ENCODE data around the gene USP24. TPM values are rescaled to one million over a fixed set of nuclear protein-coding genes. Genes with fewer than 3 reads are reported as not detected.

The USP24 gene
- total and polyA plus RNA-seq, 2 donors (not counting 3 experiments of a cell fraction or from before 2014, with no cell fraction given) = 8.2 to 30.0 TPM

DNA sequence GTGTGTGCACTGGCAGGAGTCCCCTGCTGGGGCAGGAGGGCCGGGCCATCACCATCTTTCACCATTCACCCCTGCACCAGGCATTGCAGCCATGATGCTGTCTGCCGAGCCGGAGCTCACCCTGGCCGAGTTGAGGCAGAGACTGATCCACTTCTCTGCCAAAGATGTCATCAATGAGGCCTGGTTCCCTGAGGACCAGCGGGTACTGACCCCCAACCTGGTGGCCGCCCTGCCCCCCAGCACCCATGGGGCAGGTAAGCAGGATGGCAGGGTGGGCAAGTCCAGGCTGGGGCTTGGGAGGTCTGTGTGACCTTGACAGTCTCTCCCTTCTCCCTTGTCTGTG, 157.2 kb downstream of the USP24 start:
- POLR2A ChIA-PET = no interaction called here
- no peaks in the 10 kb centered on the region for H3K9me3 ChIP-seq (replicated peaks; ENCODE audit: control insufficient read depth, insufficient read depth, low read length)
- no peak overlapping the region for H3K27ac ChIP-seq (ENCODE audit: insufficient read depth, low read depth, low read length)
- CTCF ChIA-PET = interaction anchor here (1.2 kb wide), 1 partner anchor 9 kb away, joined by 4 read pairs; no protein-coding TSS in a partner anchor
- H3K4me2 ChIP-seq (ENCODE audit: insufficient read depth, low read length) = no peak overlapping the region
- H3K9me1 ChIP-seq (replicated peaks; ENCODE audit: control insufficient read depth, extremely low read depth, insufficient read depth, low read length) = no peaks in the 10 kb centered on the region
- H3K4me1 ChIP-seq (ENCODE audit: control insufficient read depth, extremely low read depth, insufficient read depth, low read length) = no peaks in the 10 kb centered on the region
- no peak for FAIRE-seq
- no peak overlapping the region for H3K4me3 ChIP-seq (replicated peaks in 1 of 3; ENCODE audit: insufficient read depth in 1 of 3, low read depth in 1 of 3, low read length in 3 of 3)
- H3K27me3 ChIP-seq (ENCODE audit: control insufficient read depth in 2 of 2, insufficient read depth in 2 of 2, low read length in 2 of 2) = no peaks in the 10 kb centered on the region
- no peak overlapping the region for H2AFZ ChIP-seq (ENCODE audit: low read depth, low read length)
- no peak overlapping the region for H3K9ac ChIP-seq (replicated peaks; ENCODE audit: extremely low read depth, insufficient read depth, low read length)
- BruUV-seq (replicated peaks) = no TSS peak
- no peak for DNase-seq (ENCODE audit: low read depth, low spot score)
- dilution Hi-C loops (cut with MboI; ENCODE audit: extremely low pct_ligation_motif_present, low sequenced_read_pairs) (no loop called here), intact Hi-C loops (cut with micrococcal nuclease) (no loop called here)
- H4K20me1 ChIP-seq (replicated peaks; ENCODE audit: control insufficient read depth, extremely low read depth, insufficient read depth, low read length) = no peaks in the 10 kb centered on the region
- H3K36me3 ChIP-seq (ENCODE audit: control insufficient read depth in 2 of 2, extremely low read depth in 1 of 2, insufficient read depth in 2 of 2, low read length in 2 of 2) = no peaks in the 10 kb centered on the region
- TF ChIP-seq, protein P1, sequence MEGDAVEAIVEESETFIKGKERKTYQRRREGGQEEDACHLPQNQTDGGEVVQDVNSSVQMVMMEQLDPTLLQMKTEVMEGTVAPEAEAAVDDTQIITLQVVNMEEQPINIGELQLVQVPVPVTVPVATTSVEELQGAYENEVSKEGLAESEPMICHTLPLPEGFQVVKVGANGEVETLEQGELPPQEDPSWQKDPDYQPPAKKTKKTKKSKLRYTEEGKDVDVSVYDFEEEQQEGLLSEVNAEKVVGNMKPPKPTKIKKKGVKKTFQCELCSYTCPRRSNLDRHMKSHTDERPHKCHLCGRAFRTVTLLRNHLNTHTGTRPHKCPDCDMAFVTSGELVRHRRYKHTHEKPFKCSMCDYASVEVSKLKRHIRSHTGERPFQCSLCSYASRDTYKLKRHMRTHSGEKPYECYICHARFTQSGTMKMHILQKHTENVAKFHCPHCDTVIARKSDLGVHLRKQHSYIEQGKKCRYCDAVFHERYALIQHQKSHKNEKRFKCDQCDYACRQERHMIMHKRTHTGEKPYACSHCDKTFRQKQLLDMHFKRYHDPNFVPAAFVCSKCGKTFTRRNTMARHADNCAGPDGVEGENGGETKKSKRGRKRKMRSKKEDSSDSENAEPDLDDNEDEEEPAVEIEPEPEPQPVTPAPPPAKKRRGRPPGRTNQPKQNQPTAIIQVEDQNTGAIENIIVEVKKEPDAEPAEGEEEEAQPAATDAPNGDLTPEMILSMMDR (IDR thresholded peaks at IDR 0.05; ENCODE audit: extremely low read depth in 1 of 2, insufficient read depth in 1 of 2, low read depth in 1 of 2, low read length in 2 of 2) = no peak
- TF ChIP-seq GATA2 (IDR thresholded peaks at IDR 0.05; ENCODE audit: insufficient read depth, insufficient read length, low read depth, low read length) (no peak), MAX (IDR thresholded peaks at IDR 0.05; ENCODE audit: insufficient read depth, insufficient read length) (no peak), FOS (IDR thresholded peaks at IDR 0.05; ENCODE audit: borderline replicate concordance, insufficient read depth, low read length) (no peak), POLR2AphosphoS5 (IDR thresholded peaks at IDR 0.05; ENCODE audit: insufficient read depth, low read depth, low read length) (no peak), JUN (IDR thresholded peaks at IDR 0.05; ENCODE audit: borderline replicate concordance, insufficient read depth, insufficient read length, low read depth) (no peak), POLR2A (IDR thresholded peaks at IDR 0.05; ENCODE audit: low read depth, low read length) (no peak), EZH2 (IDR thresholded peaks at IDR 0.05; ENCODE audit: borderline replicate concordance, low read depth, low read length, severe bottlenecking) (no peak), MYC (IDR thresholded peaks at IDR 0.05; ENCODE audit: low read depth, low read length) (no peak)
- H3K79me2 ChIP-seq (ENCODE audit: control insufficient read depth, insufficient read depth, low read length) = no peaks in the 10 kb centered on the region

Data from endothelial cell of umbilical vein (primary cell).